HG03469 (cell line): ENCODE results near the gene PSMD12.
"Not testable (repeated sequence)": the region's sequence is repeated elsewhere in the genome, so short reads cannot be mapped to it uniquely, and the experiment has no call there.

Experiments
- ATAC-seq: cut with Tn5 transposase; IDR thresholded peaks from one replicate; pipeline ENCODE4 v1.9.1; 2021; ENCODE audit warnings: mild to moderate bottlenecking, moderate library complexity, moderate number of reproducible peaks; ENCODE audit not compliant: unreplicated experiment

The PSMD12 gene

GRCh38 chr17:67359960-67360791, 6.2 kb downstream of the PSMD12 start:
- ATAC-seq: no peak

GRCh38 chr17:67358612-67359011, 7.8 kb downstream of the PSMD12 start:
- no peak for ATAC-seq

DNA sequence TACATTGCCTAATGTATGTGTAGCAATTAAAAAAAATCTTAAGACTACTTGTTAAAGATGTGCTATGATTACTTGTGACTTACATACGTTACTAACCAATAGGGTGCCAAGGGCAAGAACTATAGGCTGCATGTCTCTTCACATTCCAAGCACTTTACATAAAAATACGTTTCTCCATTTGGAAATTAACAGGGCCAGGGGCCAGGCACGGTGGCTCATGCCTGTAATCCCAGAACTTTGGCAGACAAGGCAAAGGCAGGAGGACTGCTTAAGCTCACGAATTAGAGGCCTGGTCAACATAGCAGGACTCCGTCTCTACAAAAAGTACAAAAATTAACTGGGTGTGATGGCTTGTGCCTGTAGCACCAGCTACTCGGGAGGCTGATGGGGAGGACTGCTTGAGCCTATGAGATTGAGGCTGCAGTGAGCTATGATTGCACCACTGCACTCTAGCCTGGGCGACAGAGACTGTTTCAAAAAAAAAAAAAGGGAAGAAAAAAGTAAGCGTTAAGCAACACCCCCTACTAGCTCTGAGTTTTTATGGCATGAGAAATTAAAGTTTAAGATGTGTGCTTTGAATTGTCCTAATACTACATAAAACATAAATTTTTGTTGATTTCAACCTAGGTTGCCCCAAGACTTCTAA, 12.3 kb downstream of the PSMD12 start:
- ATAC-seq: no peak

- no peak for ATAC-seq
These were observed 13.2 kb downstream of the PSMD12 start for GRCh38 chr17:67353161-67353560.

DNA sequence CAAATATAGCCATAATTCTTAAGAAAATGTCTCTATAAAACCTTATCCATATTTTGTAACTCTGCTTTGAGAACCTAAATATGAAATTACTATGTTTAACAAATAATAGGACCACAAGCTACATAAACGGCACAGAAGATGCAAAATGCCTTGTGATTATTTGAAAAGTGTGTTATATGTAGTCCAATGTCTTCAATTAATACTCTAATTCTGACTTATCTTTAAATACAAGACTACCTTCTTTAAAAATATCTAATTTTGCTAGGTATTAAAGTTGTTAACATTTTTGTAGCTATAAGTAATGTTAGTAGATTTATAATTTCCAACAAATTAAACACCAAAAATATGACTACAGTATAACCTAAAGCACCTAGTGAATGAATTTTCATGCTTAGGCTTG, 17.0 kb downstream of the PSMD12 start:
- no peak for ATAC-seq

DNA sequence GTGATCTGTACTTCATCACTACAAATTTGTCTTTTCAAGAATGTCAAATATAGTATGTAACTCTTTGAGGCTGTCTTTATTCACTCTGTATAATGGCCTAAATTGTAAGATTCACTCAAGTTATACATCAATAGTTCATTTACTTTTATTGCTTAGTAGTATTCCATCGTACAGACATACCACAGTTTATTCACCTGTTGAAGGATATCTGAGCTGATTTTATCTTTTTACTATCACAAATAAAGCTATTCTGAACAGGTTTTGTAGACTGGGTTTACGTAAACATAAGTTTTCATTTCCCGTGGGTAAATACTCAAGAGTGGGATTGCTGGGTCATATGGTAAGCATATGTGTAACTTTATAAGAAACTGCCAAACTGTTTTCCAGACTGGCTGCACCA, 18.6 kb downstream of the PSMD12 start:
- no peak for ATAC-seq

- ATAC-seq: no peak
These were observed 23.1 kb downstream of the PSMD12 start for GRCh38 chr17:67343237-67343636.

- ATAC-seq: not testable (repeated sequence)
These were observed 28.0 kb downstream of the PSMD12 start for GRCh38 chr17:67338353-67338752.

DNA sequence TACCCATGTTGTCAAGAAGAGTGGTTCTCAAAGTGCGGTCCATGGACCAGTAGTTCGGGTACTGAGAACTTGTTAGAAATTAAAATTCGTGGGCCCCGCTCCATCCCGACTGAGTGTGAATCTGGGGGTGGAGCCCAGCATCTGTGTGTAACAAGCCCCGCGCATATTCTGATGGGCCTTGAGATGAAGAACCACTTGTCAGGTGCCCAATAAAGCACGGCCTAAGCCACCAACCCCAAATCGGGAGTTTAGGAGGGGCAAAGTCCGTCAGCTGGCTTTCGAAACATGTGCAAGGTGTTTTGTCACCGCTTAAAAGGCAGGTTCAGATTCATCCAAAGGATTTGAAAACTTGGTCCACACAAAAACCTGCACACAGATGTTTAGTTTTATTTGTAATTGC, 29.5 kb downstream of the PSMD12 start:
- no peak for ATAC-seq

DNA sequence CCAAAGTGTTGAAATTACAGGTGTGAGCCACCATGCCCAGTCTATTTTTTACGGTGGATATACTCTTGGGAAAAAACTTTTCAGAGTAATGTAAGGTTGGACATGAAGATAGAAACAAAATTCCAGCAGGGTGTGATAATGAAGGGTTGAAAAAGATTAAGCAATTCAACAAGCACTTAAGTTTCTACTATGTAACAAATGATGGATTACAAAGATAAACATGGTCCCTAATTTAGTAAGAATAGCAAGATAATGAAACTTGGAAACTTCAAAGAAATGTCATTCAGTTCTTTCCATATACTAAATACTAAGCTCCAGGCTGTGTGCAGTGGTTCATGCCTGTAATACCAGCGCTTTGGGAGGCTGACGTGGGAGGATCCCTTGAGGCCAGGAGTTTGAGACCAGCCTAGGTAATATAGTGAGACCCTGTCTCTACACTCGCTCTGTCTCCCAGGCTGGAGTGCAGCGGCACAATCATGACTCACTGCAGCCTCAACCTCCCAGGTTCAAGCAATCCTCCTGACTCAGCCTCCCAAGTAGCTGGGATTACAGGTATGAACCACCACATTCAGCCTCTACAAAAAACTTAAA, 31.0 kb downstream of the PSMD12 start:
- no peak for ATAC-seq

- not testable (repeated sequence) for ATAC-seq
These were observed 34.2 kb downstream of the PSMD12 start for GRCh38 chr17:67332162-67332508.

- ATAC-seq: not testable (repeated sequence)
These were observed 34.8 kb downstream of the PSMD12 start for GRCh38 chr17:67331381-67332161.

DNA sequence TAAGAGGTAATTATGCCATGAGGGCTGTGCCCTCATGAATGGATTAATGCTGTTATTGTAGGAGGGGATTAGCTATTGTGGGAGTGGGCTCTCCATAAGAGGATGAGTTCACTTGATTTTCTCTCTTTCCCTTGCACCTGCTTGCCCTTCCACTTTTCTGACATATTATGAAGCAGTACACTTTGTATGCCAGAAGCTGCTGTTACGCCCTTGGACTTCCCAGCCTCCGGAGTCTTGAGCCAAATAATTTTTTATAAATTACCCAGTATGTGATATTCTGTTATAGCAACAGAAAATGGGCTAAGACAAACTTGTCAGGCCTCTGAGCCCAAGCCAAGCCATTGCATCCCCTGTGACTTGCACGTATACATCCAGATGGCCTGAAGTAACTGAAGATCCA, 38.4 kb downstream of the PSMD12 start:
- ATAC-seq: no peak

- not testable (repeated sequence) for ATAC-seq
These were observed 39.2 kb downstream of the PSMD12 start for GRCh38 chr17:67326959-67327745.

DNA sequence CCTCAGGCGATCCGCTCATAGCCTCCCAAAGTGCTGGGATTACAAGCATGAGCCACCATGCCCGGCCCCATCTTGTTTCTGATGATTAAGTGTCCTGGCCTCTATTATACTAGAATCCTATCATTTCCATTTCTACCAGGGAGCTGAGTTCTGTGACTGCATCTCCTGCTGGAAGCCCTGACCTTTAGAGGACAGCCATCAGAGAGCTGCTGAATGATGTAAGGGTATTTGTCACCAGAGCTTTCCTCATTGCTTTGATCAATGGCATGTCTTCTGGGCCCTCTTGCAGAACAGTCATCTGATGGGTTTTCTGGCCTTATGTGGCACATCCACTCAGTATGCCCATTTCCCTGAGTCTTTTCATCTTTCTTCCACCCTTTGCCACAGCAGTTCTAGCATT, 39.9 kb downstream of the PSMD12 start:
- no peak for ATAC-seq

- no peak for ATAC-seq
These were observed 42.0 kb downstream of the PSMD12 start for GRCh38 chr17:67324330-67324729.

DNA sequence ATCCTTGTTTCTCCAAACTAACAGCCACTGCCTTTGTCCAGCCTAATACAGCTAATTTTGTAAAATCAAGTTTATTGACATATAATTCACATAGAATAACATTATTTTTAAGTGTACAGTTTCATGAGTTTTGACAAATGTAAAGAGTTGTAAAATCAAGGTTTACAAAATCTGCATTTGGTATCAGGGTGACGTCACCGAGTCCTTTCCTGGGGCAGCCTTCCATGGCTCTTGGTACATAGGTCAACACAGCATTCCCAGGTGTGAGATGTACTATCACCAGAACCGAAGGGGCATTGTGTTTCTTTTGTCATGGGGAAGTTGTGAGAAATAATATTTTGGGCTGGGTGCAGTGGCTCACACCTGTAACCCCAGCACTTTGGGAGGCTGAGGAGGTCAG, 42.9 kb downstream of the PSMD12 start:
- ATAC-seq: no peak

- ATAC-seq: no peak
These were observed 44.2 kb downstream of the PSMD12 start for GRCh38 chr17:67322042-67322787.

- ATAC-seq: not testable (repeated sequence)
These were observed 44.9 kb downstream of the PSMD12 start for GRCh38 chr17:67321486-67321885.

GRCh38 chr17:67316781-67317180, 49.6 kb downstream of the PSMD12 start:
- no peak for ATAC-seq
